ENCODE results near the gene VARS1. TPM values are rescaled to one million over a fixed set of nuclear protein-coding genes. Genes with fewer than 3 reads are reported as not detected.

The VARS1 gene
- total RNA-seq, 2 experiments from 2014 or later, result 150 to 153 TPM

GRCh38 chr6:31779908-31780307 lies 15.6 kb downstream of the VARS1 start:
- TF ChIP-seq, protein P1, sequence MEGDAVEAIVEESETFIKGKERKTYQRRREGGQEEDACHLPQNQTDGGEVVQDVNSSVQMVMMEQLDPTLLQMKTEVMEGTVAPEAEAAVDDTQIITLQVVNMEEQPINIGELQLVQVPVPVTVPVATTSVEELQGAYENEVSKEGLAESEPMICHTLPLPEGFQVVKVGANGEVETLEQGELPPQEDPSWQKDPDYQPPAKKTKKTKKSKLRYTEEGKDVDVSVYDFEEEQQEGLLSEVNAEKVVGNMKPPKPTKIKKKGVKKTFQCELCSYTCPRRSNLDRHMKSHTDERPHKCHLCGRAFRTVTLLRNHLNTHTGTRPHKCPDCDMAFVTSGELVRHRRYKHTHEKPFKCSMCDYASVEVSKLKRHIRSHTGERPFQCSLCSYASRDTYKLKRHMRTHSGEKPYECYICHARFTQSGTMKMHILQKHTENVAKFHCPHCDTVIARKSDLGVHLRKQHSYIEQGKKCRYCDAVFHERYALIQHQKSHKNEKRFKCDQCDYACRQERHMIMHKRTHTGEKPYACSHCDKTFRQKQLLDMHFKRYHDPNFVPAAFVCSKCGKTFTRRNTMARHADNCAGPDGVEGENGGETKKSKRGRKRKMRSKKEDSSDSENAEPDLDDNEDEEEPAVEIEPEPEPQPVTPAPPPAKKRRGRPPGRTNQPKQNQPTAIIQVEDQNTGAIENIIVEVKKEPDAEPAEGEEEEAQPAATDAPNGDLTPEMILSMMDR (IDR thresholded peaks at IDR 0.05), result no peak
- no peak overlapping the region for H3K27ac Mint-ChIP-seq
- H3K9me3 Mint-ChIP-seq, result no peaks in the 10 kb centered on the region
- H3K27me3 Mint-ChIP-seq, result no peaks in the 10 kb centered on the region
- ChIA-PET CTCF (interaction anchor here (4.2 to 5.5 kb wide), 2 partner anchors 10 to 11 kb away, joined by 26 to 34 read pairs; no protein-coding TSS in a partner anchor), POLR2A (interaction anchor here (0.6 kb wide), 1 partner anchor 52 kb away, joined by 3 read pairs; no protein-coding TSS in a partner anchor)
- intact Hi-C loops (cut with micrococcal nuclease), result no loop called here
- no peak overlapping the region for H3K4me3 Mint-ChIP-seq
- peaks cover 25% of the 10 kb centered on the region for H3K4me1 Mint-ChIP-seq (ENCODE audit: low read depth)
- DNase-seq, result no peak
- no peak for ATAC-seq
- peaks cover 44% of the 10 kb centered on the region for H3K36me3 Mint-ChIP-seq (ENCODE audit: low read depth)

DNA sequence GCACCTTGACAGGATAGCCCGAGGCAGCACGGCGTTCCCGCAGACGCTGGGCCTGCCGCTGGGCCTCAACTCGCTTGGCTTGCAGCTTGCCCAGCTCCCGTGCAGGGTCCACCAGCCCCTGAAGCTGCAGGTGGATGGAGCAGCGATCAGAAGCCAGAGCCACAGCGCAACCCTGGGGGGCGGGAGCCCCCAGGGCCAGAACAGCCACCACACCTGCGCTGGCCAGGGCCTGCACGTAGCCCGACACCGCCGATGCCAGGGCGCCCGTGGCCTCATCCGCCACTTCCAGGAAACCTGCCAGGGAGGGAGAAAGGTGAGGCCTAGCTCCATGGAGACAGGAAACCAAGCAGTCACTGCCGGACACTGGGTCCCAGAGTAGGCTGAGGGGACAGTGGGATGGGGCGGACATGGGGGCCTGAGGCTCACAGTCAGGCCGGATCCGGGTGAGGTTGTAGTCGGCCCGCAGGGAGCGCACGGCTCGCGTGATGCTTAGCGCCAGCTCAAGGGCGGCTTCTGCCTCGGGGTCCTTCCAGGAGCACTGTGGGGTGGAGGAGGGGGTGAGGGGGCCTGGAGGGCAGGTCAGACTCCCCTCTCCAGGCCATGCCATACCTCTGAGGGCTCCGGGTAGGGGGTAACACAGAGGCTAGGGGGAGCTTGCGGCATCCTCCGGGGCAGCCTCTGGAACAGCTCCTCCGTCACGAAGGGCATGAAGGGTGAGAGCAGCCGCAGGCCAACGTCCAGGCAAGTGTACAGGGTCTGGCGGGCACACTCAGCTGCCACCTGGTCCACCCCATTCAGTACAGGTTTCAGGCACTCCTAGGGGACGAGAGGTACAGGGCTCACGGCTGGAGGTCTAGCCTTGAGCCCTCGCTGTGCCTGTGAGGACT lies 16.3 kb downstream of the VARS1 start:
- no peak overlapping the region for H3K4me3 Mint-ChIP-seq
- ChIA-PET POLR2A (interaction anchor here (0.5 to 1.1 kb wide), 3 partner anchors 20 to 118 kb away, joined by 3 to 4 read pairs (median 3); no protein-coding TSS in a partner anchor), CTCF (interaction anchor here (4.2 to 5.5 kb wide), 2 partner anchors 10 to 11 kb away, joined by 26 to 34 read pairs; no protein-coding TSS in a partner anchor)
- TF ChIP-seq, protein P1 (IDR thresholded peaks at IDR 0.05), result no peak
- intact Hi-C loops (cut with micrococcal nuclease), result no loop called here
- ATAC-seq, result no peak
- H3K27ac Mint-ChIP-seq, result no peak overlapping the region
- DNase-seq, result no peak
- H3K4me1 Mint-ChIP-seq (ENCODE audit: low read depth), result peaks cover 28% of the 10 kb centered on the region
- H3K27me3 Mint-ChIP-seq, result no peaks in the 10 kb centered on the region
- H3K36me3 Mint-ChIP-seq (ENCODE audit: low read depth), result peaks cover 37% of the 10 kb centered on the region
- no peaks in the 10 kb centered on the region for H3K9me3 Mint-ChIP-seq

DNA sequence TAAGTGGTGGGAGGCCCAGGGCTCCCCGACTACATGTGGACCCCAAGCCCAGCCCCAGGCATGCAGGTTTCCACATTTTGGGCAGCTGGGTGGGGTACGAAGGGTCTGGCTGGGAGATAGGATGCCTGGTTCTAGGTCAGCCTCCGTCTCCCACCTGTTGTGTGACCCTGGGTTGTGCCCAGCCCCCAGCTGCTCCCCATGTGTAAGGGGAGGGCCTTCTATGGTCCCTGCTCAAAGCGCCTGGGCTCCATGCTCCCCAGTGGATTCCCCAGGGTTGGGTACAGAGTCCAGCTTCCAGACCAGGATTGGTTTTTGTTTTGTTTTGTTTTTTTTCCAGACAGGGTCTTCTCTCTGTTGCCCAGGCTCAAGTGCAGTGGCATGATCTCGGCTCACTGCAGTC lies 17.4 kb downstream of the VARS1 start:
- Mint-ChIP-seq H3K27ac (no peak overlapping the region), H3K4me1 (ENCODE audit: low read depth) (peaks cover 30% of the 10 kb centered on the region), H3K27me3 (no peaks in the 10 kb centered on the region), H3K4me3 (no peak overlapping the region), H3K9me3 (no peaks in the 10 kb centered on the region), H3K36me3 (ENCODE audit: low read depth) (peaks cover 33% of the 10 kb centered on the region)
- intact Hi-C loops (cut with micrococcal nuclease), result no loop called here
- DNase-seq, result no peak
- no peak for ATAC-seq
- TF ChIP-seq, protein P1 (IDR thresholded peaks at IDR 0.05), result no peak
- CTCF ChIA-PET, result interaction anchor here (1.3 to 5.5 kb wide), 3 partner anchors 9 to 29 kb away, joined by 4 to 34 read pairs (median 26); partner anchors contain the start of gene LSM2
- POLR2A ChIA-PET, result interaction anchor here (0.8 to 1.7 kb wide), 7 partner anchors 12 to 236 kb away, joined by 3 to 5 read pairs (median 4); partner anchors contain the start of genes DDX39B, MSH5 and VARS1

DNA sequence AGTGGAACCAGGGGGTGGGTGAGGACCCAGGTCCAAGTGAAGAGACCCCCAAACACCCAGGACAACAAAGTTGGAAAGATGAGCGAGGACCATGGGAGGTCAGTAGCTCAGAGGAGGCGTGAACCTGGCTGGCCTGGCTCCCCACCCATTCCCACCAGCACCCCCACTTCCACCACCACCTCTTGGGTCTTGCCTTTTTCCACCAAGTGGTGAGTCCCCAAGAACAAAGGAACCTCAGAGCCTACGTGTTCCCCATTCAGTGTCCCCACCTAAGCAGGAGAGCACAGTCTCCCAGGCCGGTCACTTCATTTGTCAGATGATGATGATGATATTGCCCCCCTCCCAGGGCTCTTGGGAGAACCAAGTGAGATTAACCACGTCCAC lies 17.9 kb downstream of the VARS1 start:
- Mint-ChIP-seq H3K4me3 (peak overlapping the region; percentile 15), H3K27ac (peak overlapping the region; percentile 73), H3K27me3 (no peaks in the 10 kb centered on the region), H3K4me1 (ENCODE audit: low read depth) (peaks cover 33% of the 10 kb centered on the region), H3K9me3 (no peaks in the 10 kb centered on the region), H3K36me3 (ENCODE audit: low read depth) (peaks cover 29% of the 10 kb centered on the region)
- intact Hi-C loops (cut with micrococcal nuclease), result no loop called here
- no peak for DNase-seq
- ChIA-PET POLR2A (interaction anchor here (0.6 to 1.7 kb wide), 9 partner anchors 12 to 236 kb away, joined by 3 to 5 read pairs (median 3); partner anchors contain the start of genes DDX39B, LSM2, LTB and MSH5), CTCF (interaction anchor here (0.7 to 5.5 kb wide), 4 partner anchors 8 to 38 kb away, joined by 3 to 34 read pairs (median 15); partner anchors contain the start of genes LSM2 and MSH5)
- TF ChIP-seq, protein P1 (IDR thresholded peaks at IDR 0.05), result no peak
- ATAC-seq, result no peak
